HL-60 (cell line): ENCODE measurements around the gene CLIC1.
A peak's percentile ranks its signal among the peaks of the same experiment; 100 is the strongest.

Source experiments
- DNase-seq, 2 experiments: peaks; one replicate each; pipeline ENCODE4 v3.0.0-alpha.2; 2010 to 2020; ENCODE audit warnings: low read depth in 1 of 2, low spot score in 1 of 2
- H3K27ac ChIP-seq: fragments of 250-450 bp; sonication (Bioruptor Pico); replicated peaks from 2 replicates; pipeline ENCODE4 v1.5.1; 2020; ENCODE audit warnings: mild to moderate bottlenecking, moderate library complexity
- H3K27me3 ChIP-seq: fragments of 250-450 bp; sonication (Bioruptor Pico); 2 replicates; pipeline ENCODE4 v1.5.1; 2021; ENCODE audit warnings: mild to moderate bottlenecking, moderate library complexity; ENCODE audit not compliant: insufficient read depth, poor library complexity, severe bottlenecking
- H3K4me3 ChIP-seq: replicated peaks from 2 replicates; pipeline ENCODE4 v1.5.1; 2011; ENCODE audit warnings: mild to moderate bottlenecking, control low read depth, low read length; ENCODE audit not compliant: insufficient read depth
- GABPA ChIP-seq: IDR thresholded peaks from 2 replicates; pipeline ENCODE4 v1.6.1; 2012; ENCODE audit warnings: low read depth
- POLR2AphosphoS5 ChIP-seq: IDR thresholded peaks from 2 replicates; pipeline ENCODE4 v1.6.1; 2012; ENCODE audit warnings: low read depth
- SPI1 ChIP-seq: IDR thresholded peaks from 2 replicates; pipeline ENCODE4 v1.6.1; 2012; ENCODE audit warnings: low read depth, mild to moderate bottlenecking, borderline replicate concordance
- TF ChIP-seq, protein P1 (sequence below): IDR thresholded peaks from one replicate; pipeline ENCODE4 v1.5.1; 2011; ENCODE audit warnings: low read length, control low read depth, inconsistent platforms; ENCODE audit not compliant: insufficient read depth
- TF ChIP-seq, protein P2 (sequence below): IDR thresholded peaks from 2 replicates; pipeline ENCODE4 v1.6.1; 2012; ENCODE audit warnings: low read depth; ENCODE audit not compliant: insufficient replicate concordance

CLIC1 gene

GRCh38 chr6:31739639-31740396 lies 3.5 kb upstream of the CLIC1 start, which contains the start of gene MSH5:
Gene MSH5, plus strand, starts transcription at chr6:31740005. Its CDS starts 462 bp downstream, at chr6:31740467.
- peak within 1 kb of the TSS; percentile 60 for H3K4me3 ChIP-seq
- TF ChIP-seq, protein P1, sequence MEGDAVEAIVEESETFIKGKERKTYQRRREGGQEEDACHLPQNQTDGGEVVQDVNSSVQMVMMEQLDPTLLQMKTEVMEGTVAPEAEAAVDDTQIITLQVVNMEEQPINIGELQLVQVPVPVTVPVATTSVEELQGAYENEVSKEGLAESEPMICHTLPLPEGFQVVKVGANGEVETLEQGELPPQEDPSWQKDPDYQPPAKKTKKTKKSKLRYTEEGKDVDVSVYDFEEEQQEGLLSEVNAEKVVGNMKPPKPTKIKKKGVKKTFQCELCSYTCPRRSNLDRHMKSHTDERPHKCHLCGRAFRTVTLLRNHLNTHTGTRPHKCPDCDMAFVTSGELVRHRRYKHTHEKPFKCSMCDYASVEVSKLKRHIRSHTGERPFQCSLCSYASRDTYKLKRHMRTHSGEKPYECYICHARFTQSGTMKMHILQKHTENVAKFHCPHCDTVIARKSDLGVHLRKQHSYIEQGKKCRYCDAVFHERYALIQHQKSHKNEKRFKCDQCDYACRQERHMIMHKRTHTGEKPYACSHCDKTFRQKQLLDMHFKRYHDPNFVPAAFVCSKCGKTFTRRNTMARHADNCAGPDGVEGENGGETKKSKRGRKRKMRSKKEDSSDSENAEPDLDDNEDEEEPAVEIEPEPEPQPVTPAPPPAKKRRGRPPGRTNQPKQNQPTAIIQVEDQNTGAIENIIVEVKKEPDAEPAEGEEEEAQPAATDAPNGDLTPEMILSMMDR: no peak
- TF ChIP-seq SPI1 (no peak), POLR2AphosphoS5 (peak; percentile 91), GABPA (no peak)
- TF ChIP-seq, protein P2, sequence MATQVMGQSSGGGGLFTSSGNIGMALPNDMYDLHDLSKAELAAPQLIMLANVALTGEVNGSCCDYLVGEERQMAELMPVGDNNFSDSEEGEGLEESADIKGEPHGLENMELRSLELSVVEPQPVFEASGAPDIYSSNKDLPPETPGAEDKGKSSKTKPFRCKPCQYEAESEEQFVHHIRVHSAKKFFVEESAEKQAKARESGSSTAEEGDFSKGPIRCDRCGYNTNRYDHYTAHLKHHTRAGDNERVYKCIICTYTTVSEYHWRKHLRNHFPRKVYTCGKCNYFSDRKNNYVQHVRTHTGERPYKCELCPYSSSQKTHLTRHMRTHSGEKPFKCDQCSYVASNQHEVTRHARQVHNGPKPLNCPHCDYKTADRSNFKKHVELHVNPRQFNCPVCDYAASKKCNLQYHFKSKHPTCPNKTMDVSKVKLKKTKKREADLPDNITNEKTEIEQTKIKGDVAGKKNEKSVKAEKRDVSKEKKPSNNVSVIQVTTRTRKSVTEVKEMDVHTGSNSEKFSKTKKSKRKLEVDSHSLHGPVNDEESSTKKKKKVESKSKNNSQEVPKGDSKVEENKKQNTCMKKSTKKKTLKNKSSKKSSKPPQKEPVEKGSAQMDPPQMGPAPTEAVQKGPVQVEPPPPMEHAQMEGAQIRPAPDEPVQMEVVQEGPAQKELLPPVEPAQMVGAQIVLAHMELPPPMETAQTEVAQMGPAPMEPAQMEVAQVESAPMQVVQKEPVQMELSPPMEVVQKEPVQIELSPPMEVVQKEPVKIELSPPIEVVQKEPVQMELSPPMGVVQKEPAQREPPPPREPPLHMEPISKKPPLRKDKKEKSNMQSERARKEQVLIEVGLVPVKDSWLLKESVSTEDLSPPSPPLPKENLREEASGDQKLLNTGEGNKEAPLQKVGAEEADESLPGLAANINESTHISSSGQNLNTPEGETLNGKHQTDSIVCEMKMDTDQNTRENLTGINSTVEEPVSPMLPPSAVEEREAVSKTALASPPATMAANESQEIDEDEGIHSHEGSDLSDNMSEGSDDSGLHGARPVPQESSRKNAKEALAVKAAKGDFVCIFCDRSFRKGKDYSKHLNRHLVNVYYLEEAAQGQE: peak; percentile 64
- H3K27ac ChIP-seq: peak within 1 kb of the TSS; percentile 99
- no peaks in the 10 kb centered on the region for H3K27me3 ChIP-seq
- DNase-seq: peak; percentile 99

- no peak overlapping the region; the same call in 1 of the 2 replicates for H3K4me3 ChIP-seq
- H3K27ac ChIP-seq: peak overlapping the region; percentile 99
- peak; percentile 67; the same call in 1 of the 2 replicates for TF ChIP-seq SPI1
- TF ChIP-seq GABPA: no peak
- TF ChIP-seq POLR2AphosphoS5: peak; percentile 87
- H3K27me3 ChIP-seq: no peaks in the 10 kb centered on the region
- peak; percentile 90 to 94 for DNase-seq
Observed at GRCh38 chr6:31737991-31738979, 2.0 kb upstream of the CLIC1 start.

DNA sequence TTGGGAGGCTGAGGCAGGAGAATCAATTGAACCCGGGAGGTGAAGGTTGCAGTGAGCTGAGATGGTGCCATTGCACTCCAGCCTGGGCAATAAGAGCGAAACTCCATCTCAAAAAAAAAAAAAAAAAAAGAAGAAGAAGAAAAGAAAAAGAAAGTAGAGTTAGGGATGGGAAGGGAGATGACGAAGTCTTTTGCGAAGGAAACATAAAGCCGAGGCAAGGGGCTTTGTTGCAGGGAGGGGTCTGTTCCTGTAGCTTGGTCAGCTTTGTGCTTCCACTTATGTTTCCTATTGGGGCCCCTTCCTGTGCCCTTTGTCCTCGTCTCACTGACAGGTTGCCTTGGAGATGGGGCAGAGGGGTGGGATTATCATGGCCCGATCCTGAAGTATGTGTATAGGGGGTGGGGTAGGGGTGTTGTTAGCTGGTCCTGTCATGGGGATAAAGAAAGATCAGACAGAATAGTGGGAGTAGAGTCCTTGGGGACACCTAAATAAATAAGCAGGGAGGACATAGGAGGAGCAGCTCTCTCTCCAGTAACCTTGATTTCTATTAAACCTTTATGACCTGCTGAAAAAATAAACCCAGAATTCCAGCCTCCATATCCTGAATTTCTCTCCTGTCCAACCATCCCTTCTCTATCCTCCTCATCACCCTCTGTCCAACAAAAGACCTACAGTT lies 1.1 kb upstream of the CLIC1 start:
- Histone ChIP-seq H3K27me3 (no peaks in the 10 kb centered on the region), H3K27ac (peak overlapping the region; percentile 99), H3K4me3 (no peak overlapping the region)
- peak; percentile 0; the same call in 1 of the 2 replicates for TF ChIP-seq POLR2AphosphoS5
- TF ChIP-seq, protein P2: no peak
- DNase-seq: peak; percentile 67 to 79

DNA sequence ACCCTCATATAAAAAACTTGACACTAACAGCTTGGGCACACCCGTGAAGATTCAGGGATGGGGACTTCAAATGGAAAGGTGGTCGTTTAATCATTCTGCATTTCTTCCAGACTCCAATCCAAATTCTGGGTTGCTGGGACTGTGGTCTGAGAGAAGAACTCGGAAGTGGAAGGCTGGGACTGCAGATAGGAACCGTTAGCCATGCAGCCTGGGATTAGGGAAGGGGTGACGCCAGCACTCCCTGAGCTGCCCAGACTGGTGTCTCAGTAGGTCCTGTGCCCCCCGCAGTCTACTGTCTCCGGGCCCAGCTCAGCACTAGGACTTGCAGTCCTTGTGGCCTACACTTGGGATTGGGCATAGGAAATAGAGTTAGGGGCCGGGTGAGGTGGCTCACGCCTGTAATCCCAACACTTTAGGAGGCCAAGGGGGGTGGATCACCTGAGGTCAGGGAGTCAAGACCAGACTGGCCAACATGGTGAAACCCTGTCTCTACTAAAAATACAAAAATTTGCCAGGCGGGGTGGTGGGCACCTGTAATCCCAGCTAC lies 511 bp upstream of the CLIC1 start:
- Histone ChIP-seq H3K27ac (peak overlapping the region; percentile 99), H3K27me3 (no peaks in the 10 kb centered on the region), H3K4me3 (peak overlapping the region; percentile 92)
- peak in 1 of 2 experiments; percentile 27 for DNase-seq
- TF ChIP-seq SPI1 (0 out of 2 replicates have a peak, but pooled peaks have one; percentile 3), POLR2AphosphoS5 (no peak; the same call in none of the 2 replicates)
